OCI-LY1 (cell line): Measurements from ENCODE around the gene SAMD11.
A peak's percentile ranks its signal among the peaks of the same experiment; 100 is the strongest.

ENCODE experiments used
- H2AFZ ChIP-seq: fragments of 200-600 bp; sonication (generic), shearing (Covaris generic); 2 replicates; pipeline ENCODE4 v1.6.0; 2014; ENCODE audit warnings: antibody characterized with exemption, mild to moderate bottlenecking, low read length
- H3F3A ChIP-seq: fragments of 200-600 bp; sonication (generic), shearing (Covaris generic); 2 replicates; pipeline ENCODE4 v1.6.0; 2014; ENCODE audit warnings: mild to moderate bottlenecking, antibody characterized with exemption, low read length, moderate library complexity; ENCODE audit not compliant: insufficient read depth
- H3K27ac ChIP-seq: fragments of 200-600 bp; sonication (generic); 2 replicates; pipeline ENCODE4 v1.5.1; 2014; ENCODE audit warnings: low read length, mixed run types, mild to moderate bottlenecking, low read depth; ENCODE audit not compliant: poor library complexity, severe bottlenecking
- H3K27me3 ChIP-seq: fragments of 200-600 bp; sonication (generic); 2 replicates; pipeline ENCODE4 v1.6.0; 2014; ENCODE audit warnings: antibody characterized with exemption, mild to moderate bottlenecking, low read length, moderate library complexity; ENCODE audit not compliant: insufficient read depth
- H3K36me3 ChIP-seq: fragments of 200-600 bp; sonication (generic); 2 replicates; pipeline ENCODE4 v1.6.1; 2014; ENCODE audit warnings: mild to moderate bottlenecking, antibody characterized with exemption, low read length, moderate library complexity, mixed read lengths; ENCODE audit not compliant: insufficient read depth
- H3K4me1 ChIP-seq: fragments of 200-600 bp; sonication (generic); 2 replicates; pipeline ENCODE4 v1.5.1; 2014; ENCODE audit warnings: mild to moderate bottlenecking, low read length, moderate library complexity; ENCODE audit not compliant: insufficient read depth, severe bottlenecking
- H3K4me2 ChIP-seq: fragments of 200-600 bp; sonication (generic), shearing (Covaris generic); 2 replicates; pipeline ENCODE4 v1.6.1; 2014; ENCODE audit warnings: low read length
- H3K4me3 ChIP-seq: fragments of 200-600 bp; sonication (generic); 2 replicates; pipeline ENCODE4 v1.5.1; 2014; ENCODE audit warnings: low read length, low read depth, mild to moderate bottlenecking, mixed read lengths; ENCODE audit not compliant: poor library complexity, severe bottlenecking
- H3K79me2 ChIP-seq: fragments of 200-600 bp; shearing (Covaris generic); 2 replicates; pipeline ENCODE4 v1.6.1; 2016; ENCODE audit warnings: mixed run types, low read length, mixed read lengths; ENCODE audit not compliant: insufficient read depth
- H3K9ac ChIP-seq: fragments of 200-600 bp; sonication (generic), shearing (Covaris generic); 2 replicates; pipeline ENCODE4 v1.6.1; 2014; ENCODE audit warnings: mild to moderate bottlenecking, low read length, mixed read lengths
- H3K9me2 ChIP-seq: fragments of 200-600 bp; sonication (generic), shearing (Covaris generic); 2 replicates; pipeline ENCODE4 v1.6.1; 2014; ENCODE audit warnings: low read depth, mild to moderate bottlenecking, low read length, mixed read lengths
- H3K9me3 ChIP-seq: fragments of 200-600 bp; shearing (Covaris generic); 2 replicates; pipeline ENCODE4 v1.6.1; 2014; ENCODE audit warnings: low read length, mixed read lengths
- H4K20me1 ChIP-seq: fragments of 200-600 bp; sonication (generic), shearing (Covaris generic); 2 replicates; pipeline ENCODE4 v1.6.0; 2016; ENCODE audit warnings: mild to moderate bottlenecking, low read length; ENCODE audit not compliant: insufficient read depth
- CTCF ChIP-seq: fragments of 200-600 bp; sonication (generic), shearing (Covaris generic); IDR thresholded peaks from 2 replicates; pipeline ENCODE4 v1.5.1; 2017; ENCODE audit warnings: mild to moderate bottlenecking, antibody characterized with exemption, low read length, moderate library complexity, mixed read lengths
- EZH2 ChIP-seq: fragments of 200-600 bp; sonication (generic), shearing (Covaris generic); IDR thresholded peaks from 2 replicates; pipeline ENCODE4 v1.8.0; 2017; ENCODE audit warnings: borderline replicate concordance, mixed run types, mild to moderate bottlenecking, antibody characterized with exemption, low read length, moderate library complexity, mixed read lengths

The SAMD11 gene

GRCh38 chr1:923991-924655 is 400 bp downstream of the SAMD11 start:
- Histone ChIP-seq H3F3A (no peaks in the 10 kb centered on the region), H4K20me1 (no peaks in the 10 kb centered on the region), H2AFZ (no peak overlapping the region), H3K4me1 (no peaks in the 10 kb centered on the region), H3K36me3 (no peaks in the 10 kb centered on the region), H3K27me3 (peaks cover 10% of the 10 kb centered on the region; the same call in 1 of the 2 replicates), H3K4me3 (no peak overlapping the region), H3K4me2 (peak overlapping the region; percentile 16; the same call in 1 of the 2 replicates), H3K79me2 (no peaks in the 10 kb centered on the region), H3K27ac (no peak overlapping the region), H3K9me2 (no peaks in the 10 kb centered on the region), H3K9me3 (no peaks in the 10 kb centered on the region), H3K9ac (no peak overlapping the region)
- TF ChIP-seq EZH2 (no peak), CTCF (no peak)

GRCh38 chr1:924656-925560 is 1.2 kb downstream of the SAMD11 start:
- Histone ChIP-seq H3K4me2 (no peak overlapping the region), H3K9ac (no peak overlapping the region), H3K27ac (no peak overlapping the region), H3K9me3 (no peaks in the 10 kb centered on the region), H3K4me3 (no peak overlapping the region), H3K36me3 (no peaks in the 10 kb centered on the region), H4K20me1 (no peaks in the 10 kb centered on the region), H3K9me2 (no peaks in the 10 kb centered on the region), H3K27me3 (peaks cover 10% of the 10 kb centered on the region; the same call in 1 of the 2 replicates), H3K4me1 (no peaks in the 10 kb centered on the region), H3K79me2 (no peaks in the 10 kb centered on the region), H3F3A (no peaks in the 10 kb centered on the region), H2AFZ (no peak overlapping the region)
- TF ChIP-seq CTCF (no peak), EZH2 (no peak)

GRCh38 chr1:925561-926421 is 2.1 kb downstream of the SAMD11 start:
- H3K27ac ChIP-seq, result no peak overlapping the region

More at GRCh38 chr1:925561-926421, 2.1 kb downstream of the SAMD11 start:
- Histone ChIP-seq H2AFZ (no peak overlapping the region), H3K79me2 (no peaks in the 10 kb centered on the region), H3K4me1 (no peaks in the 10 kb centered on the region), H4K20me1 (no peaks in the 10 kb centered on the region), H3K9me2 (no peaks in the 10 kb centered on the region), H3K4me2 (no peak overlapping the region), H3K9ac (no peak overlapping the region), H3F3A (no peaks in the 10 kb centered on the region), H3K9me3 (no peaks in the 10 kb centered on the region), H3K27me3 (peaks cover 10% of the 10 kb centered on the region; the same call in 1 of the 2 replicates), H3K4me3 (no peak overlapping the region), H3K36me3 (no peaks in the 10 kb centered on the region)
- TF ChIP-seq CTCF (no peak), EZH2 (no peak)
